HepG2 (cell line): ENCODE results near the gene DOHH. TPM values are rescaled to one million over a fixed set of nuclear protein-coding genes. Genes with fewer than 3 reads are reported as not detected.

Source experiments
- FIP1L1 ChIP-seq: fragments of 200-400 bp; formaldehyde crosslinking; IDR thresholded peaks from 2 replicates; pipeline ENCODE4 v1.6.1; 2018; ENCODE audit warnings: low read depth, mild to moderate bottlenecking, low read length, moderate library complexity, borderline replicate concordance; ENCODE audit not compliant: insufficient read depth
- FOXK2 ChIP-seq: fragments of 450-650 bp; IDR thresholded peaks from 2 replicates; pipeline ENCODE4 v1.6.1; 2016
- JARID2 ChIP-seq: sonication (generic); formaldehyde crosslinking; IDR thresholded peaks from 2 replicates; pipeline ENCODE4 v1.8.1; 2023; ENCODE audit warnings: missing genetic modification reagents, inconsistent platforms; ENCODE audit not compliant: insufficient replicate concordance
- MTA1 ChIP-seq: sonication (generic); formaldehyde crosslinking; IDR thresholded peaks from 2 replicates; pipeline ENCODE4 v1.4.0; 2020; ENCODE audit warnings: missing genetic modification reagents, mild to moderate bottlenecking, borderline replicate concordance
- POGK ChIP-seq: sonication (generic); formaldehyde crosslinking; conservative IDR thresholded peaks from 2 replicates; pipeline ENCODE4 v1.8.0; 2022; ENCODE audit warnings: mild to moderate bottlenecking, moderate library complexity, missing genetic modification reagents
- PTBP1 ChIP-seq: fragments of 200-400 bp; formaldehyde crosslinking; IDR thresholded peaks from 2 replicates; pipeline ENCODE4 v1.6.1; 2018; ENCODE audit warnings: low read length, low read depth; ENCODE audit not compliant: poor library complexity, severe bottlenecking
- SIX1 ChIP-seq: sonication (generic); formaldehyde crosslinking; IDR thresholded peaks from 2 replicates; pipeline ENCODE4 v1.4.0; 2020; ENCODE audit warnings: missing genetic modification reagents, borderline replicate concordance
- STAG1 ChIP-seq: sonication (generic); formaldehyde crosslinking; IDR thresholded peaks from 2 replicates; pipeline ENCODE4 v1.4.0; 2020; ENCODE audit warnings: missing genetic modification reagents
- TOE1 ChIP-seq: sonication (generic); formaldehyde crosslinking; IDR thresholded peaks from 2 replicates; pipeline ENCODE4 v1.4.0; 2020; ENCODE audit warnings: mild to moderate bottlenecking, missing genetic modification reagents
- ZBTB33 ChIP-seq: sonication (generic); formaldehyde crosslinking; IDR thresholded peaks from 2 replicates; pipeline ENCODE4 v1.4.0; 2020; ENCODE audit warnings: missing genetic modification reagents
- ZBTB49 ChIP-seq: sonication (generic); formaldehyde crosslinking; IDR thresholded peaks from 2 replicates; pipeline ENCODE4 v1.4.0; 2020; ENCODE audit warnings: missing genetic modification reagents, borderline replicate concordance
- ZFP91 ChIP-seq: sonication (generic); formaldehyde crosslinking; IDR thresholded peaks from 2 replicates; pipeline ENCODE4 v1.9.0; 2022; ENCODE audit warnings: missing genetic modification reagents, mild to moderate bottlenecking, borderline replicate concordance
- ZNF124 ChIP-seq: sonication (generic); formaldehyde crosslinking; IDR thresholded peaks from 2 replicates; pipeline ENCODE4 v1.4.0; 2020; ENCODE audit warnings: missing genetic modification reagents
- ZNF224 ChIP-seq: sonication (generic); formaldehyde crosslinking; IDR thresholded peaks from 2 replicates; pipeline ENCODE4 v1.5.0; 2020; ENCODE audit warnings: mild to moderate bottlenecking, missing genetic modification reagents
- ZNF275 ChIP-seq: sonication (generic); formaldehyde crosslinking; IDR thresholded peaks from 2 replicates; pipeline ENCODE4 v1.8.0; 2022; ENCODE audit warnings: missing genetic modification reagents, mild to moderate bottlenecking, inconsistent platforms, borderline replicate concordance
- ZNF335 ChIP-seq: sonication (generic); formaldehyde crosslinking; IDR thresholded peaks from 2 replicates; pipeline ENCODE4 v1.4.0; 2020; ENCODE audit warnings: missing genetic modification reagents
- ZNF337 ChIP-seq: sonication (generic); formaldehyde crosslinking; IDR thresholded peaks from 2 replicates; pipeline ENCODE4 v1.5.1; 2020; ENCODE audit warnings: missing genetic modification reagents, low read depth, mild to moderate bottlenecking, borderline replicate concordance
- ZNF788 ChIP-seq: sonication (generic); formaldehyde crosslinking; IDR thresholded peaks from 2 replicates; pipeline ENCODE4 v1.5.0; 2020; ENCODE audit warnings: mild to moderate bottlenecking, missing genetic modification reagents, borderline replicate concordance
- polyA plus RNA-seq, 8 experiments: library from polyadenylated mRNA; depleted of rRNA in 3 of 8; stranded (reverse) in 7 of 8; unstranded in 1 of 8; fragments of >200 nt; fragmentation: Illumina TruSeq in 4 of 8; extraction: Trizol in 4 of 8; gene quantifications; 2 replicates each; pipeline versions ENCODE4 v1.2.1 to v1.2.3, GENCODE V29; 2011 to 2016; ENCODE audit warnings: low read depth in 4 of 8, missing spikeins in 1 of 8, mixed read lengths in 1 of 8; ENCODE audit not compliant: insufficient read depth in 1 of 8
- total RNA-seq, 5 experiments: library from RNA; depleted of rRNA; stranded (reverse); fragments of >200 nt; fragmentation: Illumina TruSeq; extraction: Trizol; gene quantifications; 2 replicates each; pipeline ENCODE4 v1.2.3, GENCODE V29; 2016; ENCODE audit warnings: low read depth in 1 of 5

The DOHH gene
- total and polyA plus RNA-seq, 2 of the 13 experiments (the other 11 are each of a cell fraction or from before 2014, with no cell fraction given): 3.5 to 13.7 TPM

GRCh38 chr19:3544742-3545668 lies 44.5 kb upstream of the DOHH start (continued):
- TF ChIP-seq ZFP91 (peak; percentile 66; the same call in 1 of the 2 replicates), ZNF224 (no peak), TOE1 (CRISPR knock-in tag) (no peak), ZBTB33 (CRISPR knock-in tag) (peak; percentile 87; the same call in 1 of the 2 replicates), FOXK2 (no peak), ZNF788 (CRISPR knock-in tag) (peak; percentile 55; the same call in 1 of the 2 replicates), FIP1L1 (no peak), ZNF275 (CRISPR knock-in tag) (no peak), ZNF124 (CRISPR knock-in tag) (no peak), ZBTB49 (no peak), POGK (CRISPR knock-in tag) (no peak), JARID2 (CRISPR knock-in tag) (no peak), ZNF337 (no peak), STAG1 (CRISPR knock-in tag) (peak; percentile 79), MTA1 (peak; percentile 62; the same call in 1 of the 2 replicates), SIX1 (CRISPR knock-in tag) (no peak), PTBP1 (peak; percentile 18), ZNF335 (peak; percentile 60; the same call in 1 of the 2 replicates)
